COR-L47 (cell line): Measurements from ENCODE around the gene C7orf25.
"Not testable (repeated sequence)": the region's sequence is repeated elsewhere in the genome, so short reads cannot be mapped to it uniquely, and the experiment has no call there.

Experiments used
- DNase-seq: peaks from one replicate; lab custom pipeline; 2025; lab: John Stamatoyannopoulos, UW

Gene C7orf25

DNA sequence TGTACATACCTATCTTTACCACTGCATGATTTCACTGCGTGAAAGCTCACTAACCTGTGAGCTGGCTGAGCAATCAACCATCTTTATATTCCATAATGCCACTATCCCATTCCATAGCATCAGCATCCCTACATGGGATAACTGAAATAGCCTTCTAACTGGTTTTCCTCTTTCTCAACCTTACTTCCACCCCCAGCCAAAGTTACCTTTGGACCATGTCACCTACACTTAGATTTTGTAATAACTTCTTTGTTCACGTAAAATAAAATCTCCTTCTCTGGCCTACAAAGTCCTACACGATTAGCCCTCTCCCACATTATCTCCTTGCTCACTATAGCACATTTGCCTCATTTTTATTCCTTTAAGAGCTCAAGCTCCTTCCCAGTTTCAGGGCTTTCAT lies 17.6 kb upstream of the C7orf25 start:
- DNase-seq = no peak

DNA sequence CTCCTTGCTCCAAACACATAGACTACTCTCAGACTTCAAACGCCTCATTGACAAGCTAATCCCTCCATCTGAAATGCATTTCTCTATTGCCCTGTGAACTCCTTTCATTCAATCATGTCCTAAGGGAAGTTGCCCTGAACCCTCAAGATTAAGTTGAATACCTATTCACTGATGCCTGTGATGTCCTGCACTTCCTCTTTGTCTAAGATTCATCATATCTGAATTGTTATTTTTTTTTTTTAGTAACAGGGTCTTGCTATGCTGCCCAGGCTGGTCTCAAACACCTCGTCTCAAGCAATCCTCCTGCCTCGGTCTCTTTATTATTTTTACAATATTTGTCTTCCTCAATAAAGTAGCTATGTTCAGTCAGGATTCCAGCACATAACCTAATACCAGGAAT lies 16.9 kb upstream of the C7orf25 start:
- DNase-seq = no peak

GRCh38 chr7:42926204-42926603 lies 14.3 kb upstream of the C7orf25 start:
- no peak for DNase-seq

- DNase-seq = no peak
Measured at GRCh38 chr7:42925630-42926029, 13.8 kb upstream of the C7orf25 start.

DNA sequence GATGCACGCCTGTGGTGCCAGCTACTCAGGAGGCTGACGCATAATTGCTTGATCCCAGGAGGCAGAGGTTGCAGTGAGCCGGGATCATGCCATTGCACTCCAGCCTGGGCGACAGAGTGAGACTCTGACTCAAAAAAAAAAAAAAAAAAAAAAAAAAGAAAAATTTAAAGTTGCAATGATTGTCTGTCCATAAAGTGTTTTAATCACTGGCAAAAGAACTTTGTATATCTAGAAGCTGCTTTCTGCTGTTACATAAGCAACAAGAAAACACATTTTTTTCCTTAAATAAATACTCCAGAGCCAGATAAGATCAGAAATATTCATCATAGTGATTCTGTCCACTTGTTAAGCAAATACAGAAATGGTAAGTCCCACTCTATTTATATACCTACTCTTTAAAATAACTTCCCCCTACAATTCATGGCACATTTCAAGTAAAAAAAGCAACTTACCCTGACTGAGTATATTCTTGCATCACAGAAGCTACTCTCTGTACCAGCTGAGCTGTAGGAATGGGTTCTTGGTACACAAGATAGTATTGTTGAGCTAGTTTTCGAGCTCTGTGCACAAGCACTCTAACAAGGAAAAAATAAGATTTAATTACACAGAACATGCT lies 12.5 kb upstream of the C7orf25 start:
- DNase-seq = no peak

DNA sequence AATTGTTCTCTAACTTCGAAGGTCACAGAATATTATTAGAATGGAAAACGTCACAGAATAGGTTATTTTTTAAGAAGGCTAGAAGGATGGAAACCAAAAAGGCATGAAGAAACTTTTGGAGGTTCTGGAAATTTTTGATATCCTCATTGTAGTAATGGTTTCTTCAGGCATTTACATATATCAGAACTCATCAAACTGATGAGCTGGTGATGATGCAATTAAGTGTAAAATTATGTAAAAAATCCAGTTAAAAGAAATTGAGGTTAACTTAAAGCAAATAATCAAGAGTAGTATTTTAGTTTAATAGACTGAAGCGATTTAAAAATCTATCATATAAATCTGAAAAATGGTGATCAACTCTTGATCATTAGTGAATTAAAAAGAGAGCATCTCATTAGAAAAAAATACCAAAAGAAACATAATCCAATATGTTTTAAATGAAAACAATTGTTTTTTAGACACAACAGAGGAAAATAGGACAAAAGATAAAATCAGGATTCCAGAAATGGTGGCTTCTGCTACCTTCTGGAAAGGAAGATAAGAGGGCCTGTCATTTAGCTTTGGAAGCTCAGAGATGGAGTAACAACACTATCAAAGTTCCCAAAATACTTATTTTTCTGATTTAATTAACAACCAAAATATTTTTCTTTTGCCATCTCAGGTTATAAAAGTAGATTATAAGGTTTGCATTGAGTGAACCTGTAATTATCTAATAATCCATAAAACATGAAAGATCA lies 10.3 kb upstream of the C7orf25 start:
- no peak for DNase-seq

GRCh38 chr7:42915356-42915755 lies 3.5 kb upstream of the C7orf25 start:
- DNase-seq = no peak

DNA sequence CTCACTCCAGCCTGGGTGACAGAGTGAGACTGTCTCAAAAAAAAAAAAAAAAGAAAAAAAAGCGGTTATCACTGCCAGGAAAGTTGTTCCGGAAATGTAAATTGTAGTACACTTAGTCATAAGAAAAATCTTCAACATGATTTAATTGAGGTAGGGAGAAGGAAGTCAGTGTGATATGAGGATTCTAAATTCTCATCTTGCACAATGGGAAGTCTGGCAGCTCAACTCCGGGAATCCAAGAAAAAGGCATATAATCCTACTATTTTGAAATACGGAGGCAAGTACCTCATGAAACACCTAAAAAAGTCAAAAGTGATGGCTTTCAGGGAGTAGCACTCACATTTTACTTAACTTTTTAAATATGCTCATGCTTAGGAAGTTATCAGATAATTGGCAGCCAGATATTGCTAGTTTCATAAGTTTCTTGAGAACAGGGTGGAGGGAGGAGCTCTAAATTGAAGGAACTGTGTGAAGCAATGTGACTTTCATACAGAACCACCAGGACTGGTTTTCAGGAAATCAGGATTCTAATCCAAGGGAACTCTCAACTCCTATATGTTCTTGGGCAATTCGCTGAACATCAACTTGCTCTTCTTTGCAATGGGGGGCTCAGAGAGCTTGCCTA lies 2.7 kb upstream of the C7orf25 start:
- DNase-seq = no peak

- DNase-seq = no peak
Measured at GRCh38 chr7:42914009-42914408, 2.1 kb upstream of the C7orf25 start.

DNA sequence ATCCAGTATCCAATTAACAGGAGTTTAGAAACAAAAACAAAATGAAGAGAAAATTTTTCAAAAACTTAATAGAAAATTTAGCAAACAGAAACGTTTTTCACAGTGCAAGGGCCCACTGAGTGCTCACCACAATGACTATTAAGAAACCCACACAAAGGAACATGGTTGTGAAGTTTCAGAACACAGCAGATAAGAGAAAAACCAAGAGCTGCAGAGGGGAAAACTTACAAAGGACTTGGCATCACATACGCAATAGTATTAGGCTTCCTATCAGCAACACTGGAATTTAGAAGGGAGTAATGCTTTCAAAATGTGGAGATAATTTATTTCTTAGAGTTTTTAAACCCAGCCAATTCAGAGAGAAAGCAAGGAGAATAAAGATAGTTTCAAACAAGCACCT lies 1.7 kb upstream of the C7orf25 start:
- no peak for DNase-seq

GRCh38 chr7:42910306-42910705 lies 1.6 kb downstream of the C7orf25 start:
- DNase-seq = no peak

- DNase-seq = no peak
Measured at GRCh38 chr7:42907316-42907715, 4.6 kb downstream of the C7orf25 start.

DNA sequence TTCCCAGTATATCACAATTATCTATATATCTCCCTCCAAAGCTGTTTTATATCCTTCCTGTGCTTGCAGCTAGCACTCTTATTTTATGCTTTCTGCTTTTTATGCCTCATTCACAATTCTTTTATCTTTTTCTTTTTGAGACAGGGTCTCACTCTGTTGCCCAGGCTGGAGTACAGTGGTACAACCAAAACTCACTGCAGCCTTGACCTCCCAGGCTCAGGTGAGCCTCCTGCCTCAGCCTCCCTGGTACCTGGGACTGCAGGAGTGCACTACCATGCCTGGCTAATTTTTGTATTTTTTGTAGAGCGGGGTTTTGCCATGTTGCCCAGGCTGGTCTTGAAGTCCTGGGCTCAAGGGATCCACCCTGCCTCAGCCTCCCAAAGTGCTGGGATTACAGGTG lies 5.7 kb downstream of the C7orf25 start:
- no peak for DNase-seq

DNA sequence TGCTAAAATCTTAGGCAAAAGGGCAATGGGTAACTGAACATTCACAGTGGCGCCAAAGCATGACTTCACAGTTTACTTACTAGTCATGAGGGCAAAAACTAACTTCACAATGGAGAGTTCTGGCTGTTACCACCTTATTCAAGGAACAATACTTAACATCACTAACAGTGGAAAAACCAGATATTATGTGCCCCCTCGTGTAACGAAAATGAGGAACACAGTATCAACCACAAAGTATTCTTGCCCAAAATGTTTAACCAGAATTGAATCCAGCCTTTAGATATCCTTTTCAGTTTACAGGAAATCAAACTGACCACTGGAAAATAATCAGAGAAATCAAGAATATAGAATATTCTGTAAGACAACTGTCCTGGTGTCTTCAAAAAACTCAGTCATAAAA lies 9.5 kb downstream of the C7orf25 start:
- DNase-seq = no peak

- DNase-seq = no peak
Measured at GRCh38 chr7:42900842-42901241, 11.0 kb downstream of the C7orf25 start.

DNA sequence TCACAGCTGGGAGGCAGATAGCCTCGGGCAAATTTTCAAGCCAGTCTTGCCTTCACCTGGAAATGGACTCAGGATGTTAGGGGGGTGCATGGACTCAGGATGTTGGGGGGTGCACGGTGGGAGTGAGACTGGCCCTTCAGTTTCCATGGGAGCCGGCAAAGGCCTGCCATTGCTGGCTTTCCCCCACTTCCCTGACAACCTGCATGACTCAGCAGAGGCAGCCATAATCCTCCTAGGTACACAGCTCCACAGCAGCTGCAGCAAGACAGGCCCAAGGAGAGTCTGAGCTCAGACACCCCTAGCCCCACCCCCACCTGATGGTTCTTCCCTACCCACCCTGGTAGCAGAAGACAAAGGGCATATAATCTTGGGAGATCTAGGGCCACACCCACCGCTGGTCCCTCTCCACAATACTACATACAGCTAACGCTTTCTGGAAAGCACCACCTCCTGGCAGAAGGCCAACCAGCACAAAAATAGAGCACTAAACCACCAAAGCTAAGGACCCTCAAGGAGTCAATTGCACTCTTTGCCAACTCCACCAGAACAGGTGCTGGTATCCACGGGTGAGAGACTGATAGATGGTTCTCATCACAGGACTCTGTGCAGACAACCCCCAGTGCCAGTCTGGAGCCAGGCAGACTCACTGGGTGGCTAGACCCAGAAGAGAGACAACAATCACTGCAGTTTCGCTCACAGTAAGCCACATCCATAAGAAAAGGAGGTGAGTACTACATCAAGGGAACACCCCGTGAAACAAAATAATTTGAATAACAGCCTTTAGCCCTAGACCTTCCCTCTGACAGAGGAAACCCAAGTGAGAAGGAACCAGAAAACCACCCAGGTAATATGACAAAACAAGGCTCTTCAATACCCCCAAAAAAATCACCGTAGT lies 18.3 kb downstream of the C7orf25 start:
- no peak for DNase-seq

DNA sequence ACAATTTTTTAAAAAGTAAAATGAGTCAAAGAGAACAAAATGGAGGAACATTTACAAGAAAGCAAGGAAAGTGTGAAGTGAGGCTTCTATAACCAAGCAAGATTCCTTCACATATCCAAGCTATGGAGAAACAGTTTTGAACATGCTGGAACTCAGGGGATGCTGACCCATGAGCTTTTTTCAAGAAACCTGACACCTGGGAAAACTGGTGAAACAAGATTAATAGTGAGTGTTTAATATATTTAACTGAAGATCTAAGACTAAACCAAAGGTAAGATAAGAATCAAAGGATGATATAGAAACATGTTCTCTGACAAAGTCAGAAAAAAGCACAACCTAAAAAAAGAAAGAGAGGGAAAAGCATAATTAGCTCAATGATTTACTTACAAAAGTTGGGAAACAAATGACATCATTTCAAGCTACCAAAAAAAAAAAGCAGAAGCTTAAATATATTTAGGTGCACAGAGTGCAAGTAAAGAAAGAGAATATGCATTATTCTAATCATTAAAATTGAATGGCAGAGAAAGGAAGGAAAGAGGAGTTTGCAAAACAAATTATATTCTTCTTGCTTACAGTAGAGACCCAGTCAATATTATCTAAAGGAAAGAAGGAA lies 24.9 kb downstream of the C7orf25 start:
- no peak for DNase-seq

- DNase-seq = no peak
Measured at GRCh38 chr7:42886129-42886528, 25.7 kb downstream of the C7orf25 start.

- DNase-seq = not testable (repeated sequence)
Measured at GRCh38 chr7:42885183-42885582, 26.7 kb downstream of the C7orf25 start.

DNA sequence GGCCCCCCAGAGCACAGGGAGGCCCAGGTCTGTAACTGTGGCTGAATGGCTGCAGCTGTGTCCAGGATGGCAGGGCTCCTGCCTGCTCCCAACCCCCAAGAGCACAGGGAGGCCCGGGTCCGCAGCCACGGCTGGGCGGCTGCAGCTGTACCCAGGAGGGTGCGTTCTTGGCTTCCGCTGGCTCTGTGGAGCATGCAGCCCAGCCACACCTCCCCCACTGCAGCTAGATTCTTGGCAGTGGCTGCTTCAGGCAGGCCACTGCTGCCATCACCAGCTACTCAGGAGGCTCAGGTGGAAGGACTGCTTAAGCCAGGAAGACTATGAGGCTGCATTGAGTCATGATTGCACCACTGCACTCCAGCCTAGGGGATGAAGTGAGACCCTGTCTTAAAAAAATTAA lies 27.9 kb downstream of the C7orf25 start:
- no peak for DNase-seq

DNA sequence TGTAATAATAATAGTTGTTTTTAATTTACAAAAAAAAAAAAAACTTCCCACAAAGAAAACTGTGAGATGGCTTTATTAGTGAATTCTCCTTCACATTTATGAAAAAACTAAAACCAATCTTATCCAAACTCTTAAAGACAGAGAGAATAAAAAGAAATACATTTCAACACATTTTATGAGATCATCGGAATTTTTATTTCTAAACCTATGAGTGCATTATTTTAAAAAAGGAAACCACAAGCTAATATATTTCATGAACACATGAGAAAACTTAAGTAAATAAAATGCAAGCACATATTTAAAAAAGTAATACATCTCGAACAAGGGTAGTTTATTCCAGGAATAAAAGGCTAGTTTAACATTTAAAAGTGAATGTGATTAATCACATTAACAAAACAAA lies 31.5 kb downstream of the C7orf25 start:
- no peak for DNase-seq

GRCh38 chr7:42878303-42878702 lies 33.6 kb downstream of the C7orf25 start:
- DNase-seq = no peak
